Sigmoid colon (tissue), 7 donors: ENCODE data around the gene ZMIZ1. TPM values are rescaled to one million over a fixed set of nuclear protein-coding genes. Genes with fewer than 3 reads are reported as not detected.
A peak's percentile ranks its signal among the peaks of the same experiment; 100 is the strongest.
"Not testable (repeated sequence)": the region's sequence is repeated elsewhere in the genome, so short reads cannot be mapped to it uniquely, and the experiment has no call there.

Experiments
- DNase-seq: peaks from one replicate; pipeline ENCODE4 v3.0.0-alpha.2; 2019
- H3K27ac ChIP-seq, 4 donors: fragments of 200-600 bp; sonication (generic); one replicate each; pipeline ENCODE4 v1.5.1; 2016 to 2019; ENCODE audit warnings: mild to moderate bottlenecking in 1 of 4
- H3K27me3 ChIP-seq, 3 donors: fragments of 200-600 bp; sonication (generic); one replicate each; pipeline ENCODE4 v1.5.1; 2019; ENCODE audit warnings: mild to moderate bottlenecking in 1 of 3
- H3K36me3 ChIP-seq, 4 donors: fragments of 200-600 bp; sonication (generic); one replicate each; pipeline ENCODE4 v1.5.1; 2016 to 2019
- H3K4me1 ChIP-seq, 4 donors: fragments of 200-600 bp; sonication (generic); one replicate each; pipeline ENCODE4 v1.5.1; 2017 to 2019
- H3K4me3 ChIP-seq, 4 donors: fragments of 200-600 bp; sonication (generic); one replicate each; pipeline ENCODE4 v1.5.1; 2017 to 2019; ENCODE audit warnings: mild to moderate bottlenecking in 2 of 4, moderate library complexity in 1 of 4
- H3K9me3 ChIP-seq, 4 donors: fragments of 200-600 bp in 3 of 4; sonication (generic) in 3 of 4; one replicate each; pipeline versions ENCODE4 v1.5.1 to v1.6.1; 2013 to 2019
- CTCF ChIP-seq, 4 experiments: fragments of 450-650 bp in 3 of 4; fragments of 200-600 bp in 1 of 4; IDR thresholded peaks; one replicate each; pipeline ENCODE4 v1.5.1; 2016 to 2019; ENCODE audit warnings: antibody characterized with exemption in 4 of 4, mild to moderate bottlenecking in 3 of 4, moderate library complexity in 2 of 4
- EP300 ChIP-seq, 4 donors: sonication (generic); formaldehyde crosslinking; IDR thresholded peaks; one replicate each; pipeline ENCODE4 v1.6.1; 2017; ENCODE audit warnings: antibody characterized with exemption in 4 of 4
- POLR2A ChIP-seq, 2 donors: fragments of 450-650 bp; IDR thresholded peaks; one replicate each; pipeline ENCODE4 v1.6.1; 2016; ENCODE audit warnings: antibody characterized with exemption in 2 of 2, mild to moderate bottlenecking in 2 of 2, moderate library complexity in 2 of 2
- POLR2AphosphoS5 ChIP-seq, 4 donors: sonication (generic); formaldehyde crosslinking; IDR thresholded peaks; one replicate each; pipeline ENCODE4 v1.6.1; 2017; ENCODE audit warnings: antibody characterized with exemption in 4 of 4
- WGBS, 2 donors: extraction: QIAGEN DNeasy Blood & Tissue Kit; methylation state at CpG; one replicate each; pipeline ENCODE4 v1.1.7; 2013; 5-methylcytosine and 5-hydroxymethylcytosine counted together
- intact Hi-C: fragments of 100-400 bp; cut with DNase I; formaldehyde crosslinking; loops from one replicate; pipeline ENCODE4 v1.15.1; 2023
- polyA plus RNA-seq, 3 donors: library from polyadenylated mRNA; stranded (reverse); fragments of 200-250 nt; gene quantifications; one replicate each; pipeline ENCODE4 v1.2.3, GENCODE V29; 2013
- total RNA-seq, 4 donors: library from RNA; depleted of rRNA; stranded (reverse); fragments of >200 nt; gene quantifications; one replicate each; pipeline ENCODE4 v1.1.0, GENCODE V29; 2016
- donor health status: healthy with polysubstance abuse.
- donor health status: Bipolar disorder and iron deficiency.
- donor health status: healthy.

Gene ZMIZ1
- total and polyA plus RNA-seq, 7 donors, result 17.4 to 49.3 (median 31.5) TPM

GRCh38 chr10:79034271-79034876 is 34.4 kb upstream of the ZMIZ1 start:
- peaks cover 0 to 5% (median 0%) of the 10 kb centered on the region in 4 donors for H3K4me1 ChIP-seq
- WGBS, 2 donors, result 93 to 94% methylated on average over 9 of the region's 9 CpGs
- DNase-seq, result no peak
- no peaks in the 10 kb centered on the region for H3K27me3 ChIP-seq
- no peak overlapping the region for H3K4me3 ChIP-seq
- H3K9me3 ChIP-seq, result no peaks in the 10 kb centered on the region
- intact Hi-C loops, result no loop called here
- no peak for TF ChIP-seq POLR2A (IDR thresholded peaks at IDR 0.05)
- no peak for TF ChIP-seq EP300 (IDR thresholded peaks at IDR 0.05)
- TF ChIP-seq CTCF (IDR thresholded peaks at IDR 0.05), result no peak
- no peak for TF ChIP-seq POLR2AphosphoS5 (IDR thresholded peaks at IDR 0.05)
- H3K36me3 ChIP-seq, result no peaks in the 10 kb centered on the region
- H3K27ac ChIP-seq, result no peak overlapping the region

- H3K9me3 ChIP-seq, H3K4me1 ChIP-seq, intact Hi-C loops, H3K4me3 ChIP-seq, H3K27ac ChIP-seq, H3K27me3 ChIP-seq, H3K36me3 ChIP-seq: not testable (repeated sequence)
- 85 to 96% methylated on average over 6 of the region's 6 CpGs for WGBS, 2 donors
- DNase-seq, result peak; percentile 7
Measured at GRCh38 chr10:79036416-79036815, 32.4 kb upstream of the ZMIZ1 start.

- intact Hi-C loops, result no loop called here
- WGBS, 2 donors, result 93 to 97% methylated on average over 1 of the region's 1 CpG
- no peaks in the 10 kb centered on the region for H3K27me3 ChIP-seq
Measured at GRCh38 chr10:79038104-79038840, 30.5 kb upstream of the ZMIZ1 start.

GRCh38 chr10:79038841-79039201 is 29.9 kb upstream of the ZMIZ1 start:
- no peak overlapping the region for H3K4me3 ChIP-seq
- intact Hi-C loops, result no loop called here
- 79 to 81% methylated on average over 5 of the region's 5 CpGs for WGBS, 2 donors

More at GRCh38 chr10:79038104-79038840, 30.5 kb upstream of the ZMIZ1 start:
- DNase-seq, result no peak
- TF ChIP-seq EP300 (IDR thresholded peaks at IDR 0.05) (no peak), POLR2AphosphoS5 (IDR thresholded peaks at IDR 0.05) (no peak), POLR2A (IDR thresholded peaks at IDR 0.05) (no peak), CTCF (IDR thresholded peaks at IDR 0.05) (no peak)
- Histone ChIP-seq H3K36me3 (no peaks in the 10 kb centered on the region), H3K4me3 (no peak overlapping the region), H3K4me1 (no peaks in the 10 kb centered on the region), H3K27ac (no peak overlapping the region), H3K9me3 (no peaks in the 10 kb centered on the region)

More at GRCh38 chr10:79038841-79039201, 29.9 kb upstream of the ZMIZ1 start:
- no peaks in the 10 kb centered on the region for H3K27me3 ChIP-seq
- no peak for TF ChIP-seq EP300 (IDR thresholded peaks at IDR 0.05)
- TF ChIP-seq CTCF (IDR thresholded peaks at IDR 0.05), result no peak
- TF ChIP-seq POLR2AphosphoS5 (IDR thresholded peaks at IDR 0.05), result no peak
- TF ChIP-seq POLR2A (IDR thresholded peaks at IDR 0.05), result no peak
- H3K9me3 ChIP-seq, result no peaks in the 10 kb centered on the region
- no peaks in the 10 kb centered on the region for H3K4me1 ChIP-seq
- H3K36me3 ChIP-seq, result no peaks in the 10 kb centered on the region
- peak; percentile 40 for DNase-seq
- H3K27ac ChIP-seq, result no peak overlapping the region
